ENCODE measurements around the gene HBP1.
"Not testable (repeated sequence)": the region's sequence is repeated elsewhere in the genome, so short reads cannot be mapped to it uniquely, and the experiment has no call there.

Gene HBP1

DNA sequence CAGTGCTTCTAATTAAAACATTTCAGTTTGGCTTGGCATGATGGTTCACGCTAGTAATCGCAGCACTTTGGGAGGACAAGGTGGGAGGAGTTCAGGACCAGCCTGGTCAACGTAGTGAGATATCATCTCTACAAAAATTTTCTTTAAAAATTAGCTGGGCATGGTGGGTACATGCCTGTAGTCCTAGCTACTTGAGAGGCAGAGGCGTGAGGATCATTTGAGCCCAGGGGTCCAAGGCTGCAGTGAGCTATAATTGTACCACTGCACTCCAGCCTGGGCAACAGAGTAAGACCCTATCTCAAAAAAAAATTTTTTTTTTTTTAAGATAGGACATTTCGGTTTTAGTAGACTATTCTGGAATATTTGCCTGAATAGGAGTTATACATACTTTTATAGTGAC is 12.4 kb downstream of the HBP1 start:
- DNase-seq (ENCODE audit: low read depth), result no peak

DNA sequence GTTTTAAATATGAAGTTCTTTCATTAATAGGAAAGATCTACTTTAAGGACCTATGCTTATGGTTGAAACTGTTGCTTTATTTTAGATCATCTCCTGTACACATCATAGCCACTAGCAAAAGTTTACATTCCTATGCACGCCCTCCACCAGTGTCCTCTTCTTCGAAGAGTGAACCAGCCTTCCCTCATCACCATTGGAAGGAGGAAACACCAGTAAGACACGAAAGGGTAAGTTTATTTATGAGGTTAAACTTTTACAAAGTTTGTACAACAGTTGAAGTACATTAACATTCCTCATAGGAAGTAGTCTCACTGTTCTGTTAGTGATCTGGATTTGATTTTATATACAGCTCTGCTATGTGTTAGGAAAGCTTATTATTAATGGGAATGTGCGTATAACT is 16.9 kb downstream of the HBP1 start:
- no peak for DNase-seq (ENCODE audit: low read depth)

DNA sequence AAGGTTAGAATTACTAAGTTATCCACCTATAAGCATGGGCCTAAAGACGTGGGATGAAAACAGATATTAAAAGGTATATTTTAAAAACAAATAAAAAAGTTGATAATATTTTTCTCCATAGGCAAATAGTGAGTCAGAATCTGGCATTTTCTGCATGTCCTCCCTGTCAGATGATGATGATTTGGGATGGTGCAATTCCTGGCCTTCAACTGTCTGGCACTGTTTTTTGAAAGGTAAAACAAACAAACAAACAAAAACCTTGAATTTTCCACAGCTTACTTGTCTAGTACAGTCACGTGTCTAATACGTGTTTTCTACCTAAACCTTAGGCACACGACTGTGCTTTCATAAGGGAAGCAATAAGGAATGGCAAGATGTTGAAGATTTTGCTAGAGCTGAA is 17.4 kb downstream of the HBP1 start:
- DNase-seq (ENCODE audit: low read depth), result no peak

DNA sequence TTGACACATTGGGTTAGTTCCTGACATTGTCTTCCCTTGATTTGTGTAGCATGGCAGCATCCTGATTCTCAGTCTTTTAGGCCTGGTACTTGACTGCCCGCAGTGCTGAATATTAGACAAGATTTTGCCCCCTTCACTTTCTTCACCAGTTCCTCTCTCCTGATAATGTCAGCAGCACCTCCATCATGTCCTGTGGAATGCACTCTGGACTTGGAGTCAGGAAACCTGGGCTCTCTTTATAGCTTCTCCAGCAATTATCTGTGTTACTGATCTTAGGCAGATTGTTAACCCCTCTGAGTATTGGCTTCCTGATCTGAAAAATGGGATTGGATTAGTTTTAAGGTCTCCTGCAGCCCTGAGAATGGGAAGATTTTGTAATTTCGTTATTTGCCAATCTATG is 19.0 kb downstream of the HBP1 start:
- DNase-seq (ENCODE audit: low read depth), result no peak

DNA sequence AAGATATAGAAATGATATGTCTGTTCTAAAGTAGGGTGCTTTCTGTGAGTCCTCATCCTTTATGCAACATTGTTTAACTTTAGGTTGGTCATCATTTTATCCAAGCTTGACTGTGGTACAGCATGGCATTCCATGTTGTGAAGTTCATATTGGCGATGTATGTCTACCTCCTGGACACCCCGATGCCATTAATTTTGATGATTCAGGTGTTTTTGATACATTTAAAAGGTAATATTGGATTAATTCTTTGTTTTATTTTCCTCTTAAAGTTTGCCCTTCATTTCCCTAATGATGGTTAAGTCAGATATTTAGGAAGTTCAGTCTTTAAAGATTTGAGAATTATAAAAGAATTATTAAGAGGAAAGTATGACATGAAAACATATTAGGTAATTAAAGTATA is 21.3 kb downstream of the HBP1 start:
- DNase-seq (ENCODE audit: low read depth), result no peak

DNA sequence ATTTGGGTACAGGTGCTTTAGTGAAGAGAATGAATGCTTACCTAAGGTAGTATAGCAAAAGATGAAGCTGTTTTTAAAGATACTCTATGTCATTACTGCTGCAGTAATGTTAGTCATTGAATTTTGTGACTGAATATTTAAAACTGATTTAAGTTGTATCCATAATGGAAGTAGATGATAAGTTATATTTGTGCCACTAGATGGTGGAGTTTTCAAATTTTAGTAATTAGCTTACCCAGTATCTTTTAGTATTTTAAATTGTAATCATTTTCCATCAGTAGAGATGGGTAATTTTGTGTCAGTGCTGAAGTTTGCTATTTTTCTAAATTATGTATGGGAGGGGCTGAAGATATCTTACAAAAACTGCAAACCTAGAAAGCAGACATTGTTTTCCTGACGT is 25.2 kb downstream of the HBP1 start:
- DNase-seq (ENCODE audit: low read depth), result no peak

DNA sequence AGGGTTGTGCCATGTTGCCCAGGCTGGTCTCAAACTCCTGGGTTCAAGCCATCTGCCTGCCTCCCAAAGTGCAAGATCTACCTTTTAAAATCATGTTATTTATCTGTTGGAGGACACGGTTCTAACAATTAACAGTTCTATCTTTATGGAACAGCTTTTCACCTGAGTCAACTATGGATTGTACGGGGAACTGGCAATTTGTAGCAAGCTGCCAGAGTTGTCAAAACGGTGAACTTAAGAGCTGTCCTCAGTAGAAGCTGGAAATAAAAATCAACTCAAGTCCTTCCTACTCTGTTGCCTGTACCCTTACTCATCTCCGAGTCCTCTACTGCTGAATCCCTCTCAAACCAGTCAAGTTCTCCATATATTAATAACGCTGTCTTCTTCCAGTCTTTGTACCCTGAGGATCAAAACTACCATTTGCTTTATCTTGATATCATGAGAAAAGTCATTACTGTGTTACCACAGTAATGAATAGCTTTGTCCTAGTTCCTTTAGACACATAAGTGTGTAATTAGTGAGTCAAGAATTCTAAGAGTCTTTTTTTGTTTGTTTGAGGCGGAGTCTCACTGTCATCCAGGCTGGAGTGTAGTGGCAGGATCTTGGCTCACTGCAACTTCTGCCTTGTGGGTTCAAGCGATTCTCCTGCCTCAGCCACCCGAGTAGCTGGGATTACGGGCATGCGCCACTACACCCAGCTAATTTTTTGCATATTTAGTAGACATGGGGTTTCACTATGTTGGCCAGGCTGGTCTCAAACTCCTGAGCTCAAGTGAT is 28.2 kb downstream of the HBP1 start:
- DNase-seq (ENCODE audit: low read depth), result no peak

DNA sequence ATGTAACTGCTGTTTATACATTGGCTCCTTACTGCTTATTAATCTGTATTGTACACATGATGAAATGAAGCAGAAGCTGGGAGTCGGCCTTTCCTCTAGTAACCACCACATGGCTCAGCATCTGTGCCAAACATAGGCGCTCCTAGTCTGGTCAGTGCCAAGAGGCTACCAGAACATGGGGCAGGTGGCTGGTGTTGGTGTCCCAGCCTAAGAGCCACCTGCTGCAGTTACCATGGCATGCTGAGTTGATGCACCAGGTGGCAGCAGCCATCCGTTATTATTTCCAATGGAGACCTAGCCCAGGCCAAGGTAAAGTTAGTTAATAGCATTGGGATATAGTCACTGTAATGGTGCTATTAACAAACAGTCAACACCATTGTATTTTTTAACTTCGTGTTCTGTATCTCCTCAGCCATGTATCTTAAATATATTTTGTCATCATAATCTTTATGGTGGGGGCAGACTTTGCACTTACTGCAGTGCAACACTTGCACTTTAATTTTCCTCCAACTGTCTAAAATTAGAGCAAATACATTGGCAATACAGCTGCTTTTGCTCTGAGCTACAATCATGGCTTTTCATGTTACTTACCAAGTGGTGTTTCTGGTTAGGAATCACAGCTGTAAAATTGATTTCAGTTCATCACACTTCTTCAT is 33.1 kb downstream of the HBP1 start:
- DNase-seq (ENCODE audit: low read depth), result no peak

DNA sequence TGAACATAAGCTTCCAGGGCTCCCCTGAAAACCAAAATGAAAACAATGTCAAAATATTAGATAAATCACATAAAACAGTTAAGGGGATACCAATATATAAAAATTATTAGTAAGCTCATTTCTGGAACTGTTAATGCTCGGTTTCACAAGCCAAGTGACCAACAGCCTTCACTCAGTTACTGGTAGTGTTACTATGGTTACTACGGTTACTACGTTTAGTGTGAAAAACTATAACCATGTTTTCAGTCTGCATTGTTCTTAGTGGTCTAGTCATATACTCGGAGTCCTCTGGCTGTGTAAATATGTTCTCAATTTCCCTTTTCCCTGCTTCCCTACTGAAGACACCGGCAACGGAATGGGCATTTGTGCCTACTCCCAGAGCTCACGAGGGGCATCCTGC is 34.8 kb downstream of the HBP1 start:
- DNase-seq (ENCODE audit: low read depth), result no peak

DNA sequence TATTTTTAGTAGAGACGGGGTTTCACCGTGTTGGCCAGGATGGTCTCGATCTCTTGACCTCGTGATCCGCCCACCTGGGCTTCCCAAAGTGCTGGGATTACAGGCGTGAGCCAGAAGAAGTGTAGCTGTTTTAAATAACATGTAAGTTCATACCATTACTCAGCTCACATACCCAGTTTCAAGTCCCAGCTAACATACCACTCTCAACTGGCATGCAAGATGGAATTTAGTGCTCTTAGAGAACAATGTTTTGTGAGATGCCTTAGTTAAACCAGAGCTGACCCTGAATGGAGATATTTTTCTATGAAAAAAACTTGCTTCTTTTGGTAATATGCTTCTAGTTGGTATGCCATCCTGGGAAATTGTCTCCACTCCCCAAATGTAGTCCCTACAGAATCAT is 37.3 kb downstream of the HBP1 start:
- no peak for DNase-seq (ENCODE audit: low read depth)

DNA sequence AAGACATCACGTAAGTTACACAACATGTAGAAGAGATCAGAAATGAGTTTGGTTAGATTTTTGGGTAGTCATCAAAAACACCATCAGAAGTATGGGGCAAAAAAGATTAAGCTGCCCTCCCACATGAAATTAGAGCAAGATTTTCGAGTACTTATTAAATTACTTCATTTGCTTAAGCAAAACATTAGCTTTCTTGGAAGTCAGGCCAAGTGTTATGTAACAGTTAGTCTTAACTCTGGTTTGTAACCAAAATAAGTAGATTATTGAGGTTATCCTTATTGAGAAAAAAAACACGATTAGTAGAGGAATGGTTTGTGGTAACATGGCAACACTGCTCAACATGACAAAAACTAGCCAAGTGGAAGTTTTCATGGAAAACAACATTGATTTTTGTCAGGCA is 37.9 kb downstream of the HBP1 start:
- DNase-seq (ENCODE audit: low read depth), result no peak

DNA sequence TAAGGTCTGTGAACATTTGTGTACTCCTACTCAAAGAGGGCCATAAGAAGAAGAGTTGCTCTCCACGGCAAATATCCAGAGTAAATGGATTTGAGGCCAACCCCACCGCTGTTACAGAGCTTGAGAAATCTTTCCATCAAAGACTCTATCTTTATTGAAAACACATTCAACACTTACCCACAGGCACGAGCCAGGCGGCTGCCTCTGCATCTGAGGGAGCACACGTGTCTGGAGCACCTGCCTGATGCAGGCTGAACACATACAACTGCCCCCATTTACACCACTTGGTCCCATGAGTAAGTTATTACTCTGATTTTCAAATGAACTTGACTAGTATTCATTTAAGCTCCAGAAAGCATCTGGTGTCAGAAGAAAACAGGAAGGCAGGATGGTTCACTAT is 38.7 kb downstream of the HBP1 start:
- no peak for DNase-seq (ENCODE audit: low read depth)

DNA sequence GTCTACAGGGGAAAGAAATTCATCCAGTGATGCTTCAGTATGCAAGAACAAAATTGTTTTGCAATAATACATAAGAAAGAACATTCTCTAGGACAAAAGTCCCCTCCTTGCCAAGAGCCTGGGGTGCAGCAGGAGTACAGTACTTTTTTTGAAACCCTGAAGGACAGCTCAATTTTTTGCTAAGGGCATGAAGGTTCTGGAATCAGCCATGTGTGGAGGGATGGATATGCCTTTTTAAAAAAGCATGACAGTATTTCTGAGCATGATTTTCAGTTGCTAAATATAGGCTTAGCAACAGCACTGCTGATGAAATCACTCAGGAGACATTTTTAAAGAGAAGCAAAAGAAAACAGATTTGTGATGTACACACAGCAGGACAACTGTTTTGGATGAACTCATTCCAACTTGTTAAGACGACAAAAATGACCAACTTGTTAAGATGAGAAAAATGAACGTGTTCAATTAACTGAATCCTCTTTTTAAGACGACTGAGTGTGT is 39.3 kb downstream of the HBP1 start:
- DNase-seq (ENCODE audit: low read depth), result no peak

DNA sequence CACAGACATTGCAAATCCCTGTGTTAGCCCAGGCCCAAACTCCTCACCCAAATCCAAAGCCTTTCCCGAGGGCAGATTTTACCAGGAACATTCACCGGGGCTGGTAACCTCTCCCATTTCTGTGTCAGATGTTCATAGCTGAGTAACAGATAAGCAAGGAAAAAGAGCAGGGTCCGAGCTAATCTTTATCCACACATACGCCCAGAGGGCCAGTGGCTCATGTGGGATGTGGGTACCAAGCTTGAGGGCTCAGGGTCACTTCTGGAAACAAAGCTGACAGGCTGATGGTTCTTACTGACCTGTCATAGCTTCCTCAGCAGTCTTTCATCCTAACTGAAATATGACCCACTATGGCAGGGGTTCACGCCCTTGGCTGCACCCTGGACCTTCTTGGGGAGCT is 39.8 kb downstream of the HBP1 start:
- no peak for DNase-seq (ENCODE audit: low read depth)

DNA sequence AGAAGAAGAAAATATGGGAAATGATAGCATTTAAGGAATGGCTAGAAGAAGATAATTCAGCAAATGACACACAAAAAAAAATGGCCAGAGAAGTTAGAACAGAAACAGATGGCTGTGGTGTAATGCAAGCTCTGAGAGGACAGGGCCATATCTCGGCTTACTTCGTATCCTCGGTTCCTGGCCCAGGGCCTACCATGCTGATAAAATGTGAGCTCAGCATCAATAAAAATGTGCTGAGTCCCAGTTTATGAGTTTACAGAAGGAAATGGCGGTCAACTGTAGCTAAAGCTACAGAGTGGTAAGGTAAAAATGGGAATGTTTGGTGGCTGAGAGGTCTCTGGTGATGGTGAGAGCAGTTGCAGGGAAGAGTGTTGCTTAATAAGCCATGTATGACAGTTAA is 40.8 kb downstream of the HBP1 start:
- no peak for DNase-seq (ENCODE audit: low read depth)

DNA sequence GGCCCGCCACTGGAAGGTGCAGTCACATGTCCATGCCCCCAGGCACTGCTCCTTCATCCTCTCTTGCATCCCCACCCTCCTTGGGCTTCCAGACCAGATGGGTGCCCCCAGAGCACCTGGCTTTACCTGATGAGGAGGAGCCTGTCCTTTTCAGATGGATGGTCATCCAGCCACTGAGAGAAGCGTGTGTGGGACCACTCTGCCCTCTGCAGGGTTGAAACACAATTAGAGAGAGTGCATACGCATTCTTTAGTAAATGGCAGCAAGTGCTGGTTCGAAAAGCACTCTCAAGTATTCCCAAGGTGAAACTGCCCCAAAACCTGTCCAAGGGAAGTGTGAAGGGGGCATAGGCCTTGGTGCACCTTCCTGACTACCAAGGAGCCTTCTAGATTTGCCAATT is 41.6 kb downstream of the HBP1 start:
- no peak for DNase-seq (ENCODE audit: low read depth)

DNA sequence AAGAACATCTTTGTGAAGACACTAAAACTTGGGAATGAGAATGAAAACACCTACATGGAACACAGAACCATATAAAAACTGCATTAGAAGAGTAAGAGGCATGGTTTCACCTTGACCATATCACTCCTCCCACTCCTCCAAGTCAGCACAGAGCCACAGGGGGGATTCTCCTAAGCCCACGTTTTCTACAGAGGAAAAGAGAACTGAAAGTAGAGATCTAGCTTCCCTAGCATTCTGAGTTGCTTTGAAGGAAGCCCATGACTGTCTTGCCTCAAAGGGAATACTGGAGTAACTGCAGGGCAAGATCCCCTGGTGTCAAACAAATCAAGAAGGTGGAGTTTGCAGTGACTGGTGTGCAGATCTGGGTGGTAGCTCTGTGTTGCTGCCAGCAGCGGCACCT is 43.9 kb downstream of the HBP1 start:
- no peak for DNase-seq (ENCODE audit: low read depth)

DNA sequence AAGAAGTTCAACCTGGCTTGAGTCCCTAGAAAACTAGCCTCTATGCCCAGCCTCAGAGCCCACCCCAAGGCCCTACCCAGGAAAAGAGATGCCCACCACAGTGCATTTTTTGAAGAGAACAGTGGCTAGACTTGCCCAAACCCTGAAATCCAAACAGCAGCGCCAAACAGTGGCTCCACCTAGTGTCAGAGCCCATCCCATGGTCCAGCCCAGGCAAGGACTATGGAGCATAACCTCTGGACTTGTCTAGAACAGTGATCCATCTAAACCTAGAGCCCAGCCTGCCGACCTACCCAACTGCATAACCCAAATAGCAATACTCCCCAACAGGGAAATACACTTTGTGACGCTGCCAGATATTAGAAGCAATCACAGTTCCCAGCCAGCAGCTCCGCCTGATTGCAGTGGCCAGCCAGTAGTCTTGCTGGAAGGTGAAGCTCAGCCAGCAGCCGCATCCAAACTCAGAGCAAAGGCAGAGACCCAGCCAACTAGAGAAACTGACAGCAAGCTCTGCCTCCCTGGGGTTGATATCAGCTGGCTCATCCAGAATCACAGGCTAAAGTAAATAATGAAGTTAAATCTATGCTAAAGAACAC is 44.5 kb downstream of the HBP1 start:
- DNase-seq (ENCODE audit: low read depth), result no peak

DNA sequence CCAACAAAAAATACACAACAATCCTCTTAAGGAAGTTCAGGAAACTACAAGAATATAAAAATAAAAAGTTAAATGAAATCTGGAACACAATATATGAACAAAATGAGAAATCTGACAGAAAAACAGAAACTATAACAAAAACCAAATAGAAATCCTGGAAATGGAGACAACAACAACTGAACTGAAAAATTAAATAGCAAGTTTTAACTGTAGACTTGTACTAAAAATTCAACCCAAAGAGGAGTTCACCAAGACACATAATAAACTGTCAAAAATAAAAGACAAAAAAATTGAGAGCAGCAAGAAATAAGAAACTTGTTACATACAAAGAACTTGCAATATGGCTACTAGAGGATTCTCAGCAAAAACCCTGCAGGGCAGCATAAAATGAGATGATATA is 45.1 kb downstream of the HBP1 start:
- no peak for DNase-seq (ENCODE audit: low read depth)

DNA sequence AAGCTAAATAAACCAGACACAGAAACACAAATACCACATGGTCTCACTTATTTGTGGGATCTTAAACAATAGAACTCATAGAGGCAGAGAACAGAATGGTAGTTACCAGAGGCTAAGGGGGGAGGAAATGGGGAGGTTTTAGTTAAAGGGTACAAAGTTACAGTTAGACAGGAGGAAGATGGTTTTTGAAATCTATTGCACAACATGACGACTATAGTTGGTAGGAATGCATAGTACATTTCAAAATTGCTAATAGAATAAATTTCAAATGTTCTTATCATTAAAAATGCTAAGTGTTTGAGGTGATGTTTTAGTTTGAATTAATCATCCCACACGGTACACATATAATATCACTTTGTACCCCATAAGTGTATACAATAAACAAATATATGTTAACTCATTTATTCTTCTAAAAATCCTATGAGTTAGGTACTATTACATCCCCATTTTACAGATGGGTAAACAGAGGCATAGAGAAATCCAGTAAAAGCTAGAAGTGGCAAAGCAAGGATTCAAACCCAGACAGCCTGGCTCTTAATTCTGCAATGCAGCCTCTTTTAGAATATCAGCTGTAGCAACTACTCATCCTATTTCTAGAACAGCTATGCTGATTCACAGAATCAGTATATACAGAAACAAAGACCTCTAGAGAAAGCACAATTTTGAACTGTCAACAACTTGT is 50.9 kb downstream of the HBP1 start:
- DNase-seq (ENCODE audit: low read depth), result no peak

DNA sequence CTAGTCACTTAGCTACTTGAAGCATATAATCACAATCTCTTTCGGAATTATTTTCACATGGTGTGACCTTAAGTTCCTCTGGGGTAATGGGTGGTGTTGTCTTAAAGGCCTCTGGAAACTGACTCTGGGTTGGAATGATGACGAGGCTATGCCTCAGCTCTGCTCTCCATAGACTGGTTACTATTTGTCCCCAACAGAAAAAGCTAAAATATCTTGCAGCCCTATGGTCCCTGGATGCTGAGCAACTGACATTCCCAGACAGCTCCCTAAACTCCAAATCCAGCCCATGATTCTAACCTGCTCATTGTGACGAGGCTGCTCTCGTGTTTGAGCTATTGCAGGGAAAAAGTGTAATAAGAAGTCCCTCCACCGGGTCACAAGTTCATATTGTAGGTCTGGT is 51.6 kb downstream of the HBP1 start:
- DNase-seq (ENCODE audit: low read depth), result no peak

DNA sequence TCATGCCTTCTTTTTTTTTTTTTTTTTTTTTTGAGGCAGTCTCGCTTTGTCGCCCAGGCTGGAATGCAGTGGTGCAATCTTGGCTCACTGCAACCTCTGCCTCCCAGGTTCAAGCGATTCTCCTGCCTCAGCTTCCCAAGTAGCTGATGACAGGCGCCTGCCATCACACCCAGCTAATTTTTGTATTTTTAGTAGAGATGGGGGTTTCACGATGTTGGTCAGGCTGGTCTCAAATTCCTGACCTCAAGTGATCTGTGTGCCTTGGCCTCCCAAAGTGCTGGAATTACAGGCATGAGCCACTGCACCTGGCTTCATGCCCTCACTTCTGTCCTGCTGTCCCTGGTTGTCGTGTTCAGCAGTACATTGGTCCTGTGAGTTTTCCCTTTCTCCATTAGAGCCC is 52.0 kb downstream of the HBP1 start:
- not testable (repeated sequence) for DNase-seq (ENCODE audit: low read depth)

All from HS-5 (cell line).